NT2/D1 (cell line): ENCODE data around the gene SSTR1.

Source experiments
- SUZ12 ChIP-seq: IDR thresholded peaks from 2 replicates; pipeline ENCODE4 v1.6.1; 2011; ENCODE audit not compliant: insufficient read length, insufficient read depth; ENCODE audit errors: extremely low read depth
- YY1 ChIP-seq: IDR thresholded peaks from 2 replicates; pipeline ENCODE4 v1.6.1; 2011; ENCODE audit not compliant: insufficient read length, insufficient read depth
- ZNF274 ChIP-seq: IDR thresholded peaks from 2 replicates; pipeline ENCODE4 v1.6.1; 2011; ENCODE audit warnings: mild to moderate bottlenecking, low read depth, low read length

DNA sequence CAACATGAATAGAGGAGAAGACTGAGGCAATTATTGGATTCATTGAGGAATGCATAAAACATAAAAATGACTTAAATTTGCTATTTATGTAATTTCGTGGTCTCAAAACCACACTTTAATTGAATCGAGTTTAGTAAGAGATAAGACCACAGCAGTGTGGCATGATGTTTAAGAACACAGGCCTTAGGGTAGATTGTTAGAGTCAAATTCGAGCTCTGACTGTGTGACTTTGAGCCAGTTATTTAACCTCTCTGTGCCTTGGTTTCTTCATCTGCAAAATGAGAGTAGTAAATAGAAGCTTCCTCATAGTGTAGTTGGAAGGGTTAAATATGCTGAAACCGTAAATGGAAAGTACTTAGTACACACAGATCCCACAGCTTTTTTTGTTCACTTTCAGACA lies 9.3 kb upstream of the SSTR1 start:
- no peak for TF ChIP-seq ZNF274
- no peak for TF ChIP-seq YY1
- TF ChIP-seq SUZ12: no peak
